ENCODE results near the gene KLK13. TPM values are rescaled to one million over a fixed set of nuclear protein-coding genes. Genes with fewer than 3 reads are reported as not detected.

The KLK13 gene
- total RNA-seq, 2 donors from 2014 or later = 0.42 to 3.4 TPM

- Histone ChIP-seq H3K36me3 (ENCODE audit: control insufficient read depth, insufficient read depth, low read length) (no peaks in the 10 kb centered on the region), H3K9ac (ENCODE audit: extremely low read depth, low read length, poor library complexity, severe bottlenecking) (no peak overlapping the region), H3K27me3 (ENCODE audit: control insufficient read depth, insufficient read depth, low read length, poor library complexity, severe bottlenecking) (peaks cover 52% of the 10 kb centered on the region), H3K4me3 (ENCODE audit: low read length) (no peak overlapping the region), H3K27ac (ENCODE audit: low read depth, low read length) (no peak overlapping the region), H3K4me1 (ENCODE audit: control insufficient read depth, insufficient read depth, low read length) (no peaks in the 10 kb centered on the region), H3K9me3 (ENCODE audit: control insufficient read depth, low read length) (no peaks in the 10 kb centered on the region)
- peaks cover 85% of the 10 kb centered on the region for H3K27me3 Mint-ChIP-seq (ENCODE audit: insufficient read depth)
- TF ChIP-seq CTCF (conservative IDR thresholded peaks at IDR 0.05) = no peak
- H3K9me3 Mint-ChIP-seq = peaks cover 5% of the 10 kb centered on the region
- DNase-seq = no peak
- no peaks in the 10 kb centered on the region for H3K36me3 Mint-ChIP-seq (ENCODE audit: low read depth)
- peaks cover 8% of the 10 kb centered on the region for H3K4me1 Mint-ChIP-seq
- no peak overlapping the region for H3K4me3 Mint-ChIP-seq
- no peak overlapping the region for H3K27ac Mint-ChIP-seq
- 81 to 87% methylated on average over 5 to 6 of the region's 6 CpGs for WGBS, 2 experiments (ENCODE audit: insufficient coverage in 1 of 2, insufficient read length in 1 of 2)
Observed at GRCh38 chr19:51014242-51014641, 50.6 kb downstream of the KLK13 start.

- no peak for TF ChIP-seq CTCF (conservative IDR thresholded peaks at IDR 0.05)
- H3K27me3 Mint-ChIP-seq (ENCODE audit: insufficient read depth) = peaks cover 76% of the 10 kb centered on the region
- H3K9me3 ChIP-seq (ENCODE audit: control insufficient read depth, low read length) = no peaks in the 10 kb centered on the region
- H3K4me1 Mint-ChIP-seq = peaks cover 7% of the 10 kb centered on the region
- H3K9me3 Mint-ChIP-seq = peaks cover 5% of the 10 kb centered on the region
- H3K36me3 ChIP-seq (ENCODE audit: control insufficient read depth, insufficient read depth, low read length) = no peaks in the 10 kb centered on the region
- 89 to 90% methylated on average over 11 to 12 of the region's 12 CpGs for WGBS, 2 experiments (ENCODE audit: insufficient coverage in 1 of 2, insufficient read length in 1 of 2)
- H3K4me3 ChIP-seq (ENCODE audit: low read length) = no peak overlapping the region
- H3K4me3 Mint-ChIP-seq = no peak overlapping the region
- H3K27ac ChIP-seq (ENCODE audit: low read depth, low read length) = no peak overlapping the region
- no peaks in the 10 kb centered on the region for H3K36me3 Mint-ChIP-seq (ENCODE audit: low read depth)
- no peak overlapping the region for H3K9ac ChIP-seq (ENCODE audit: extremely low read depth, low read length, poor library complexity, severe bottlenecking)
- H3K27me3 ChIP-seq (ENCODE audit: control insufficient read depth, insufficient read depth, low read length, poor library complexity, severe bottlenecking) = peaks cover 40% of the 10 kb centered on the region
- no peak for DNase-seq
- no peak overlapping the region for H3K27ac Mint-ChIP-seq
- H3K4me1 ChIP-seq (ENCODE audit: control insufficient read depth, insufficient read depth, low read length) = no peaks in the 10 kb centered on the region
Observed at GRCh38 chr19:51012661-51013190, 52.2 kb downstream of the KLK13 start.

DNA sequence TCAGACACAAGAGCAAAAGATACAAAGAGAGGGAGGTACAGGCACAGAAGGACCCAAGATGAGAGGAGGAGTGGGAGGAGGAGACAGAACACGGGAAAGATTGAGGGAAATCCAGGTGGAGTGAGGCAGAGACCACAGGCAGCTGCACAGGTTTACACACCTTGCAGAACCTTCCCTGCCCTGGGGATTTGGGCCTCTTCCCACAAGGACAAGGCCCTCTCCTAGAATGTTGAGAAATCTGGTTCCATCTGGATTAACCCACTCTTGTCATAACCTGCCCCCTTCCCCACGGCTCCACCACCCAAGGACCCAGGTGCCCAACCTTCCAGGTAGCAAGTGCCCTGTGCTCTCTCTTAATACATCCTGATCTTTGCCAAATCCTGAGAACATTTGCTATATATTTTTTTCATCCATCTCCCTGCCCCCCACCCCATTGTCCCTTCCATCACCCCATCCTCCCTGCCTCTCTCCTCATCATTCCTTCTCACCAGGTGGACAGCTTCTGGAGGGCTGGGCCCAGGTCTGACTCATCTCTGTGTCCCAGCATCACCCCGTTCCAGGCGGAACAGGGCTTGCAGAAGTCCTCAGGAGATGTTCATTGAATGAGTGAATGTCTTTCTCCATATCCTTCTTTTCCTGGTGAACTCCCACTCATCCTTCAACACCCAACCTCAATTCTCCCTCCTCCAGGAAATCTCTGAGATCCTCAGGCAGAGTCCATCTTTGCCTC, 54.7 kb downstream of the KLK13 start:
- H3K36me3 ChIP-seq (ENCODE audit: control insufficient read depth, insufficient read depth, low read length) = no peaks in the 10 kb centered on the region
- peaks cover 72% of the 10 kb centered on the region for H3K27me3 Mint-ChIP-seq (ENCODE audit: insufficient read depth)
- no peak overlapping the region for H3K27ac ChIP-seq (ENCODE audit: low read depth, low read length)
- peaks cover 28% of the 10 kb centered on the region for H3K27me3 ChIP-seq (ENCODE audit: control insufficient read depth, insufficient read depth, low read length, poor library complexity, severe bottlenecking)
- no peak for DNase-seq
- no peak for TF ChIP-seq CTCF (conservative IDR thresholded peaks at IDR 0.05)
- H3K4me1 ChIP-seq (ENCODE audit: control insufficient read depth, insufficient read depth, low read length) = no peaks in the 10 kb centered on the region
- no peak overlapping the region for H3K4me3 ChIP-seq (ENCODE audit: low read length)
- no peaks in the 10 kb centered on the region for H3K9me3 Mint-ChIP-seq
- 72 to 87% methylated on average over 4 of the region's 4 CpGs for WGBS, 2 experiments (ENCODE audit: insufficient coverage in 1 of 2, insufficient read length in 1 of 2)
- H3K4me3 Mint-ChIP-seq = no peak overlapping the region
- no peak overlapping the region for H3K27ac Mint-ChIP-seq
- no peaks in the 10 kb centered on the region for H3K4me1 Mint-ChIP-seq
- no peaks in the 10 kb centered on the region for H3K36me3 Mint-ChIP-seq (ENCODE audit: low read depth)
- H3K9ac ChIP-seq (ENCODE audit: extremely low read depth, low read length, poor library complexity, severe bottlenecking) = no peak overlapping the region
- H3K9me3 ChIP-seq (ENCODE audit: control insufficient read depth, low read length) = no peaks in the 10 kb centered on the region
